Lower leg skin (tissue), 4 donors: ENCODE results near the gene NR6A1. TPM values are rescaled to one million over a fixed set of nuclear protein-coding genes. Genes with fewer than 3 reads are reported as not detected.

Experiments
- DNase-seq, 2 donors: peaks; one replicate each; pipeline ENCODE4 v3.0.0-alpha.2; 2019; ENCODE audit warnings: low spot score in 2 of 2
- H3K4me3 ChIP-seq: fragments of 200-600 bp; sonication (generic); 2 replicates; pipeline ENCODE4 v1.5.1; 2017; ENCODE audit warnings: mild to moderate bottlenecking, low read depth; ENCODE audit not compliant: poor library complexity, severe bottlenecking
- CTCF ChIP-seq, 3 donors: fragments of 450-650 bp; IDR thresholded peaks; one replicate each; pipeline ENCODE4 v1.5.1; 2016; ENCODE audit warnings: antibody characterized with exemption in 3 of 3, mild to moderate bottlenecking in 3 of 3, moderate library complexity in 2 of 3
- POLR2A ChIP-seq, 2 donors: fragments of 450-650 bp; IDR thresholded peaks; one replicate each; pipeline ENCODE4 v1.6.1; 2016 to 2017; ENCODE audit warnings: antibody characterized with exemption in 2 of 2, mild to moderate bottlenecking in 1 of 2, moderate library complexity in 1 of 2
- WGBS, 2 donors: methylation state at CpG; one replicate each; pipeline ENCODE4 v1.1.5; 2018; 5-methylcytosine and 5-hydroxymethylcytosine counted together
- intact Hi-C: fragments of 100-400 bp; cut with DNase I; formaldehyde crosslinking; loops from one replicate; pipeline ENCODE4 v1.15.0; 2023; ENCODE audit warnings: low total_unique reads
- total RNA-seq, 4 donors: library from RNA; depleted of rRNA; stranded (reverse); fragments of >200 nt; gene quantifications; one replicate each; pipeline ENCODE4 v1.1.0, GENCODE V29; 2016

Gene NR6A1
- total RNA-seq, 4 donors from 2014 or later, result 3.0 to 4.9 (median 3.8) TPM

GRCh38 chr9:124541824-124542223 lies 229.3 kb downstream of the NR6A1 start:
- no peak overlapping the region for H3K4me3 ChIP-seq
- TF ChIP-seq POLR2A (IDR thresholded peaks at IDR 0.05) (no peak), CTCF (IDR thresholded peaks at IDR 0.05) (no peak)
- intact Hi-C loops, result loop anchor here (5.0 kb wide), 1 partner anchor 125 kb away; the partner anchor contains the start of gene PSMB7
- DNase-seq, result no peak

- no peak for TF ChIP-seq CTCF (IDR thresholded peaks at IDR 0.05)
- TF ChIP-seq POLR2A (IDR thresholded peaks at IDR 0.05), result no peak
- intact Hi-C loops, result no loop called here
- WGBS, 2 donors, result 71 to 82% methylated on average over 8 of the region's 8 CpGs
- no peak overlapping the region for H3K4me3 ChIP-seq
- no peak for DNase-seq
Observed at GRCh38 chr9:124537926-124538325, 233.2 kb downstream of the NR6A1 start.

DNA sequence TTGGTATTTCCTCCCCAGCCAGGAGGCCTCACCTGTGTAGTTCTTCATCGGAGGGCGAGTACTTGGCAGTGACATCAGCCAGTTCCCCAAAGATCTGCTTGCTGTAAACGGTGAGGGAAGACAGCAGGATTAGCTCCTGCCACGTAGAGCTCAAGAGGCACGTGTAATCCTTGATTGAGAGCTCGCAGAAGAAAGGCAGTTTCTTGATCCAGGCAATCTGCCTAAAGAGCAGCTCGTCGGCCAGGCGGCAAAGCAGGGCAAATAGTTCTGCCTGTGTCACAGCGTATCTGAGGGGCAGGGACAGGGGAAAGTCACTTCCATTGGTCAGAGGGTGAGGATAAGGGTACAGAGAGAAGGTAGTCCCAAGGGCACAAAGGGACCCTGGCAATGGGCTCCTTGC lies 235.3 kb downstream of the NR6A1 start:
- 79 to 87% methylated on average over 10 of the region's 10 CpGs for WGBS, 2 donors
- intact Hi-C loops, result no loop called here
- TF ChIP-seq POLR2A (IDR thresholded peaks at IDR 0.05) (no peak), CTCF (IDR thresholded peaks at IDR 0.05) (no peak)

DNA sequence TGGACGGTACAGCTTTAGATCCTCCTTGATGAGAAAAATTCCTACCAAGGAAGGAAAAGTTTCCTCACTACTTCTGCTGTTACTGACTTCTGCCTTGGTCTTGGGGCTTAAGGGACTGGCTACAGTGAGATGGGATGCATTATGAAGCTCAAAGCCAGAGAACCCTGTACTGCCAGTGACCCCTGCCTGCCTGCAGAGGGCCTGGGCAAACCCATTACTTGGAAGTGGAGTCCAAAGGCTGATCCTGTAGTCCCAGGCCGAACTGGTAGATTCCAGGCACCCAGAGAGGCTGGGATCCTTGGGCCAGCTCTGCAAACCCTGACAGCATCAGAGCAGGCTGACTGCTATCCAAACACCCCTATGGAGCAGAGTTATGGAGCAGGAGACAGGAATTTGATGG lies 238.2 kb downstream of the NR6A1 start:
- TF ChIP-seq POLR2A (IDR thresholded peaks at IDR 0.05), result no peak
- no peak for TF ChIP-seq CTCF (IDR thresholded peaks at IDR 0.05)
- WGBS, 2 donors, result 87 to 93% methylated on average over 2 of the region's 2 CpGs
- intact Hi-C loops, result no loop called here
- H3K4me3 ChIP-seq, result no peak overlapping the region
- DNase-seq, result no peak

More for the DNA sequence above, 235.3 kb downstream of the NR6A1 start:
- DNase-seq, result no peak
- H3K4me3 ChIP-seq, result no peak overlapping the region

DNA sequence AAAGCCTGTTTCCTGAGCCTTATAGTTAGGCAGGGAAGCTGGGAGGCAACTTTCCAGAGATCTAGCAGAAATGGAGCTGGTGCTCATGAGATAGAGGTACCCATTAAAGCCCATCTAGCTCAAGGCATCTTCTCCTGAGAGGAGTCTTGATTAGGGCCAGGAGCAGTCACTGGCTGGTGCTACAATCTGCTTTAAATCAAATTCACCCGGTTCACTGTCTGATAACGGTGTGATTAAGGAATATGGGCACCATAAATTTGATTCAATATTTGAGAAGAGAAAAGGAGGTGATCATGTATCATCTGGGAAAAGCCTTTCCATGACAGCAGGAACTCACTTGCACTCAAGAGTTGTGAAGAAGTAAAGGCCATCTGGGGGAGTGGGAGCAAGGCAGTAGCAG lies 240.0 kb downstream of the NR6A1 start:
- no peak overlapping the region for H3K4me3 ChIP-seq
- WGBS, 2 donors, result 89 to 92% methylated on average over 2 of the region's 2 CpGs
- TF ChIP-seq POLR2A (IDR thresholded peaks at IDR 0.05) (no peak), CTCF (IDR thresholded peaks at IDR 0.05) (no peak)
- DNase-seq, result no peak
- intact Hi-C loops, result no loop called here

GRCh38 chr9:124530246-124530645 lies 240.9 kb downstream of the NR6A1 start:
- no peak overlapping the region for H3K4me3 ChIP-seq
- intact Hi-C loops, result no loop called here
- no peak for DNase-seq
- no peak for TF ChIP-seq POLR2A (IDR thresholded peaks at IDR 0.05)
- TF ChIP-seq CTCF (IDR thresholded peaks at IDR 0.05), result no peak
- WGBS, 2 donors, result 74 to 77% methylated on average over 4 of the region's 4 CpGs
